Measurements from ENCODE around the gene NEURL4.

- no peak for TF ChIP-seq POLR2AphosphoS5 (IDR thresholded peaks at IDR 0.05)
- TF ChIP-seq POLR2A (IDR thresholded peaks at IDR 0.05), result no peak
- TF ChIP-seq CTCF (IDR thresholded peaks at IDR 0.05), result no peak
- no peak for TF ChIP-seq EP300 (IDR thresholded peaks at IDR 0.05; ENCODE audit: low read depth)
These were observed 5.9 kb upstream of the NEURL4 start for GRCh38 chr17:7334938-7335538.
